Panc1 (cell line): ENCODE data around the gene HERC3. TPM values are rescaled to one million over a fixed set of nuclear protein-coding genes. Genes with fewer than 3 reads are reported as not detected.

Source experiments
- ATAC-seq: fragments of 200-7000 bp; cut with Tn5 transposase; 2 replicates; pipeline ENCODE4 v1.9.1; 2020; ENCODE audit warnings: mild to moderate bottlenecking, moderate library complexity
- BruUV-seq: library from RNA; stranded (reverse); fragments of 400-500 nt; replicated peaks from 2 replicates; lab custom pipeline; 2021; lab: Mats Ljungman, UMichigan
- CTCF ChIA-PET: fragments of 300-600 bp; sonication (Branson Sonifier 250); formaldehyde crosslinking; loops from one replicate; lab custom pipeline; 2022; ENCODE audit warnings: antibody characterized with exemption; lab: Charles Lee
- POLR2A ChIA-PET: fragments of 300-600 bp; sonication (Branson Sonifier 250); formaldehyde crosslinking; loops from one replicate; lab custom pipeline; 2022; ENCODE audit warnings: antibody characterized with exemption; lab: Charles Lee
- DNase-seq: peaks from one replicate; pipeline ENCODE4 v3.0.0-alpha.2; 2010; ENCODE audit warnings: low read depth, low spot score
- H3K27ac ChIP-seq: 2 replicates; pipeline ENCODE4 v1.5.1; 2011; ENCODE audit warnings: mild to moderate bottlenecking, low read length, inconsistent platforms
- H3K27me3 ChIP-seq: fragments of 200-500 bp; sonication (Bioruptor generic); 2 replicates; pipeline ENCODE4 v1.6.0; 2014; ENCODE audit warnings: low read length, inconsistent platforms; ENCODE audit not compliant: control insufficient read depth, insufficient read depth
- H3K36me3 ChIP-seq: fragments of 200-500 bp; sonication (Bioruptor generic); 2 replicates; pipeline ENCODE4 v1.5.1; 2014; ENCODE audit warnings: inconsistent platforms, mild to moderate bottlenecking, low read length, moderate library complexity; ENCODE audit not compliant: control insufficient read depth, insufficient read depth
- H3K4me1 ChIP-seq: 2 replicates; pipeline ENCODE4 v1.5.1; 2011; ENCODE audit warnings: inconsistent platforms, mild to moderate bottlenecking, low read length, moderate library complexity; ENCODE audit not compliant: control insufficient read depth, insufficient read depth
- H3K4me3 ChIP-seq, 2 experiments: 2 replicates each; pipeline ENCODE4 v1.5.1; 2011 to 2012; ENCODE audit warnings: low read depth in 2 of 2, low read length in 2 of 2, mild to moderate bottlenecking in 2 of 2, inconsistent platforms in 1 of 2, moderate library complexity in 1 of 2
- H3K9me3 ChIP-seq: fragments of 200-500 bp; sonication (Bioruptor generic); 2 replicates; pipeline ENCODE4 v1.5.1; 2014; ENCODE audit warnings: low read depth, mild to moderate bottlenecking, inconsistent platforms, low read length, moderate library complexity; ENCODE audit not compliant: control insufficient read depth, insufficient read depth
- CTCF ChIP-seq: fragments of 450-650 bp; IDR thresholded peaks from 2 replicates; pipeline ENCODE4 v1.5.1; 2017; ENCODE audit warnings: mild to moderate bottlenecking
- POLR2AphosphoS5 ChIP-seq: IDR thresholded peaks from 2 replicates; pipeline ENCODE4 v1.6.1; 2012; ENCODE audit warnings: mild to moderate bottlenecking, low read depth, low read length, moderate library complexity
- REST ChIP-seq, 2 experiments: IDR thresholded peaks; 2 replicates each; pipeline ENCODE4 v1.6.1; 2011 to 2012; ENCODE audit warnings: low read depth in 2 of 2, control low read depth in 1 of 2, low read length in 1 of 2, mild to moderate bottlenecking in 1 of 2, moderate library complexity in 1 of 2; ENCODE audit not compliant: insufficient read depth in 1 of 2
- SIN3A ChIP-seq: IDR thresholded peaks from 2 replicates; pipeline ENCODE4 v1.6.1; 2012; ENCODE audit warnings: low read depth, mild to moderate bottlenecking, low read length, moderate library complexity, borderline replicate concordance; ENCODE audit not compliant: insufficient read depth
- TCF7L2 ChIP-seq: IDR thresholded peaks from 2 replicates; pipeline ENCODE4 v1.6.1; 2011; ENCODE audit warnings: mild to moderate bottlenecking, low read depth, low read length, inconsistent platforms
- in situ Hi-C: cut with HindIII; loops from 2 replicates; pipeline ENCODE4 v1.10.0; 2016; ENCODE audit warnings: low sequenced_read_pairs, low pct_unique_long_range_greater_than_20kb
- intact Hi-C: fragments of 100-400 bp; cut with micrococcal nuclease; formaldehyde crosslinking; loops from one replicate; pipeline ENCODE4 v1.10.0; 2022; ENCODE audit not compliant: unreplicated experiment
- total RNA-seq: library from RNA; stranded (reverse); gene quantifications from one replicate; pipeline ENCODE4 v1.2.1, GENCODE V29; 2021; ENCODE audit not compliant: unreplicated experiment

The HERC3 gene
- total RNA-seq, 1 experiment from 2014 or later = 1.1 TPM

GRCh38 chr4:88705805-88706492 is 113.7 kb downstream of the HERC3 start:
- no peak for ATAC-seq
- no peak overlapping the region for H3K27ac ChIP-seq
- in situ Hi-C loops = no loop called here
- no peak for DNase-seq
- no peaks in the 10 kb centered on the region for H3K4me1 ChIP-seq
- TF ChIP-seq SIN3A (no peak), CTCF (no peak)
- no peak overlapping the region for H3K4me3 ChIP-seq
- ChIA-PET POLR2A (no interaction called here), CTCF (no interaction called here)
- no peaks in the 10 kb centered on the region for H3K9me3 ChIP-seq
- intact Hi-C loops = loop anchor here (5.0 to 10.0 kb wide), 2 partner anchors 89 to 316 kb away; no protein-coding TSS in a partner anchor
- no TSS peak for BruUV-seq
- no peaks in the 10 kb centered on the region for H3K27me3 ChIP-seq
- no peaks in the 10 kb centered on the region for H3K36me3 ChIP-seq

- no TSS peak for BruUV-seq
- ChIA-PET POLR2A (no interaction called here), CTCF (interaction anchor here (0.7 to 1.1 kb wide), 2 partner anchors 175 to 317 kb away, joined by 3 to 4 read pairs; no protein-coding TSS in a partner anchor)
- Histone ChIP-seq H3K36me3 (no peaks in the 10 kb centered on the region), H3K9me3 (no peaks in the 10 kb centered on the region), H3K4me1 (no peaks in the 10 kb centered on the region), H3K27me3 (no peaks in the 10 kb centered on the region), H3K4me3 (no peak overlapping the region), H3K27ac (no peak overlapping the region)
- intact Hi-C loops (loop anchor here (5.0 to 10.0 kb wide), 2 partner anchors 88 to 316 kb away; no protein-coding TSS in a partner anchor), in situ Hi-C loops (no loop called here)
- TF ChIP-seq CTCF (peak; percentile 56), TCF7L2 (no peak)
- DNase-seq = no peak
- ATAC-seq = no peak; the same call in 1 of the 2 replicates
Measured at GRCh38 chr4:88706574-88706973, 114.3 kb downstream of the HERC3 start.

GRCh38 chr4:88709989-88710388 is 117.7 kb downstream of the HERC3 start:
- Histone ChIP-seq H3K36me3 (no peaks in the 10 kb centered on the region), H3K27ac (no peak overlapping the region), H3K9me3 (no peaks in the 10 kb centered on the region), H3K27me3 (no peaks in the 10 kb centered on the region), H3K4me1 (no peaks in the 10 kb centered on the region), H3K4me3 (no peak overlapping the region)
- ChIA-PET POLR2A (no interaction called here), CTCF (no interaction called here)
- intact Hi-C loops (loop anchor here (5.0 to 10.0 kb wide), 2 partner anchors 85 to 312 kb away; no protein-coding TSS in a partner anchor), in situ Hi-C loops (no loop called here)
- TF ChIP-seq POLR2AphosphoS5 (no peak), REST (IDR thresholded peaks at IDR 0.05; ENCODE audit: insufficient read depth in 1 of 2, low read depth in 2 of 2, low read length in 1 of 2) (no peak), CTCF (no peak), TCF7L2 (no peak), SIN3A (no peak)
- no TSS peak for BruUV-seq
- no peak for DNase-seq
- ATAC-seq = no peak
